SK-N-SH treated with all-trans-retinoic acid at 6 μM for 48 hours (cell line): ENCODE measurements around the gene NDOR1.

Experiments used
- CREB5 ChIP-seq: fragments of 250-450 bp; sonication (Bioruptor Pico); IDR thresholded peaks from 2 replicates; pipeline ENCODE4 v1.5.1; 2020; ENCODE audit warnings: low read depth, mild to moderate bottlenecking, moderate library complexity
- CSDC2 ChIP-seq: fragments of 250-450 bp; sonication (Bioruptor Pico); IDR thresholded peaks from 2 replicates; pipeline ENCODE4 v1.5.0; 2020; ENCODE audit warnings: mild to moderate bottlenecking, moderate library complexity
- CSRNP3 ChIP-seq: fragments of 250-450 bp; sonication (Bioruptor Pico); IDR thresholded peaks from 2 replicates; pipeline ENCODE4 v1.5.1; 2021; ENCODE audit warnings: mild to moderate bottlenecking, moderate library complexity
- PATZ1 ChIP-seq: fragments of 250-450 bp; sonication (Bioruptor Pico); IDR thresholded peaks from 2 replicates; pipeline ENCODE4 v1.8.0; 2020; ENCODE audit warnings: mild to moderate bottlenecking, moderate library complexity, borderline replicate concordance
- ZFP30 ChIP-seq: fragments of 450-650 bp; formaldehyde crosslinking; IDR thresholded peaks from 2 replicates; pipeline ENCODE4 v1.5.0; 2022; ENCODE audit warnings: mild to moderate bottlenecking, moderate library complexity
- ZNF565 ChIP-seq: fragments of 450-650 bp; formaldehyde crosslinking; conservative IDR thresholded peaks from 2 replicates; pipeline ENCODE4 v1.5.0; 2020; ENCODE audit warnings: low read depth, mild to moderate bottlenecking, moderate library complexity

- TF ChIP-seq CREB5 (CRISPR knock-in tag) = no peak
- no peak for TF ChIP-seq PATZ1 (CRISPR knock-in tag)
- no peak for TF ChIP-seq ZFP30 (CRISPR knock-in tag)
- no peak for TF ChIP-seq CSRNP3 (CRISPR knock-in tag)
- no peak for TF ChIP-seq ZNF565 (CRISPR knock-in tag)
- TF ChIP-seq CSDC2 = no peak
Measured at GRCh38 chr9:137204731-137205125, 772 bp upstream of the NDOR1 start.
